GM18511 (cell line): ENCODE results near the gene ZDHHC14.
A peak's percentile ranks its signal among the peaks of the same experiment; 100 is the strongest.

Source experiments
- ATAC-seq: cut with Tn5 transposase; IDR thresholded peaks from one replicate; pipeline ENCODE4 v1.9.1; 2021; ENCODE audit warnings: mild to moderate bottlenecking, moderate library complexity; ENCODE audit not compliant: unreplicated experiment

Gene ZDHHC14

DNA sequence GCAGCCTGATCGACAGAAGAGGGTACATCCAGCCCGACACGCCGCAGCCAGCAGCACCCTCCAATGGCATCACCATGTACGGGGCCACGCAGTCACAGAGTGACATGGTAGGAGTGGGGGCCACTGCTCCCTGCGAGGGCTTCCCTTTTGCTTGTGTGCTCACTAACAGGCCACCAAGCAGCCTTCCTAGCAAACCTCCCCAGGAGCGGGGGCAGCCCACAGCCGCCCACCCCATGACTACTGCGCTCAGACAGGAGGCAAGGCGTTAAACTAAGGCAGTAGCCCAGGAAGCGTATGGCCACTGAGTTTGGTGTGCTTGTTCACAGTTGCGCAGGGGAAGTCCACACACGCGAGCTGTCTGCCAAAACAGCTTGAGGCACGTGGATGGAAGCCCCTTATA, 272.5 kb downstream of the ZDHHC14 start:
- no peak for ATAC-seq

DNA sequence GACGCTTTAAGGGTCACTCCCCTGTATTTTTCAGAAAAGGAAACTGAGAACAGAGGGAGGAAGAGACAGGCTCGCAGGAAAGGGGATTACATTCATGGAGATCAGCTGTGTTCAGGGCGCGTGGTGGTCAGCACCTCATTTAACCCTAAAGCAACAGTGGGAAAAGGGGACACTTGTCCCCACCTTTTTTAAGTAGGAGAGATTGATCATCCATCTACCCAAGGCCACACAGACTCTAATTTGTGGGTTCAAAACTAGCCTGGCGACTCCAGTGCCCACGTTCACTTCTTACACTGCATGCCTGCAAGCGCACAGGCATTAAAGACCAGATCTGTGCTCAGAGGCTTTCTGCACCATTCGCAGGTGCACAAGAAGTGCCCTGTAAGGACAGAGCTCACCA, 274.1 kb downstream of the ZDHHC14 start:
- ATAC-seq: no peak

DNA sequence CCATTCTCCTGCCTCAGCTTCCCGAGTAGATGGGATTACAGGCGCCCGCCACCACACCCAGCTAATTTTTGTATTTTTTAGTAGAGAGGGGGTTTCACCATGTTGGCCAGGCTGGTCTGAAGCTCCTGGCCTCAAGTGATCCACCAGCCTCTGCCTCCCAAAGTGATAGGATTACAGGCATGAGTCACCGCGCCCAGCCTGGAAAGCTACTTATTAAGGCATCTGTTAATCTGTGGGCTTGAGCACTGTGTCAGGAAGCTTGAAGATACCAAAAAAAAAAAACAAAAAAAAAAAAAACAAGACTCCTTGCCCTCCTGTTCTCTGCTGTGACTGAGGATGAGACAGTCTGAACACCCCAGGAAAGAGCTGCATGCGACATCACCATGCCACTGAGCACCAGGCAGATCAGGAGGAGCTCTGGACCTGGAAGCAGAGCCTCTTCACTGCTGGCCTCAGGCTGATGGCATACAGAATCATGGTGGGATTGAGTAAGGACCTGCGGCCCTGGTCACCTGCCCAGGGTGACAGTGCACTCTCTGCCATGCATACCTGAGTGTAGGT, 275.5 kb downstream of the ZDHHC14 start:
- no peak for ATAC-seq

DNA sequence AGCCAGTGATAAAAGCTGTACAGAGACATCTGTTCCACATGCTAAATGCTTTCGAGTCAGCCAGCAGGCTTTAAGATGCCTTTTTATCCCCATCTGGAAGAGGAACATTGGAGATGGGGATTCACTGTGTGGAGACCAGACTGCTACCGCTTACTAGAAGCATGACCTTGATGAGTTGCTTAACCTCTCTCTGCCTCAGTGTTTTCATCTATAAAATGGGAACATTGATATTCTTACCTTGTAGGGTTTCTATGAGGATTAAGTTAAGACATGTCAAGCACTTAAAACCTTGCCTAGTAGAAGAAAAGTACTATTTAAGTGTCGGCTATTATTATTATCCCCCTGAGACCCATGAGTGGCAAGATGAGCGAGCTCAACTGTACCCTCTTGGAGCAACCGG, 276.8 kb downstream of the ZDHHC14 start:
- ATAC-seq: no peak

DNA sequence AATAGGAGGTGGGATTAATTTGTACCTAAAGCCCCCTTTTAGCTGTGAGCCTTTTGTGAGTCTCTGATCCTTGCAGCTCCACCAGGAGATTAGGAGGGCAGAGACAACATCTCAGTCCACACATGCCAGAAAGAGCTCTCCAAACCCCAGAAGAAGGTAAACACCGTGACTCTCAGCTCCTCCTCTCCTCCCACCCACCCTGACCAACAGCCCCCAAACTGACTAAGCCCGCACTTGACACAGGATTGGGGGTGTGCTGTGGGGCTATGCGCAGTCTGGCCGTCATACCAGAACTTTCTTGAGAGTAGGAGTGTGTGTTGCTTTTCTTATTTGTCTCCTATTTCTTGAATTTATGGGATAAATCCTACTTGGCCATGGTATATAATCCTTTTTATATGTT, 277.3 kb downstream of the ZDHHC14 start:
- no peak for ATAC-seq

DNA sequence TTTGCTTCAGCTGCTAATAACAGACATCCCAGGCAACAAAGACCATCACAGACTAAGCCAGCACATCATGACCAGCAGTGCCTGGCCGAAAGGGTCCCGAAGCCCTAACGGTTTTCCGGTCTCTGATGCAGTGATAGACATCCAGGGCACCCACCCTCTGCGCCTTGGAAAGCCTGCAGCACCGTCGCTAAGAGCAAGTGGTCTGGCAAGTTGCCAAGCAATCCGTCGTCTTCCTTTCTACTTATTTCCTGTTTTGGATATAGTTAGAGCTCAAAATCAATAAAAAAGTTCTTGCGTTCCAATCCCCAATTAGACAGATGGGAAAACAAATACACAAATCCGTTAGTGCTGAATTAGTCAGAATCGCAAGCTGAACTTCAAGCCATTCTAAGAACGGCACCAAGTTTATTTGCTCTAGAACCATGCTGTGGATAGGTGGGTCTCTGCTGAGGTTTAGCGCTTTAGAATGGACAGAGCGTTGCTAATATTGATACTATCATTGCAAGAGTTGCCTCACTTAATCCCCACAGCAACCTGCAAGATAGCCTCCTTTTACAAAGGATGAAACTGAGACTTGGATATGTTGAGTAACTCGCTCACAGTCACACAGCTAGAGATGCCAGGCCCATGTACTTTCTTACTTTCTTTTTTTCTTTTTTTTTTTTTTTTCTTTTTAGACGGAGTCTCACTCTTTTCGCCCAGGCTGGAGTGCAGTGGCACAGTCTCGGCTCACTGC, 278.7 kb downstream of the ZDHHC14 start:
- no peak for ATAC-seq

DNA sequence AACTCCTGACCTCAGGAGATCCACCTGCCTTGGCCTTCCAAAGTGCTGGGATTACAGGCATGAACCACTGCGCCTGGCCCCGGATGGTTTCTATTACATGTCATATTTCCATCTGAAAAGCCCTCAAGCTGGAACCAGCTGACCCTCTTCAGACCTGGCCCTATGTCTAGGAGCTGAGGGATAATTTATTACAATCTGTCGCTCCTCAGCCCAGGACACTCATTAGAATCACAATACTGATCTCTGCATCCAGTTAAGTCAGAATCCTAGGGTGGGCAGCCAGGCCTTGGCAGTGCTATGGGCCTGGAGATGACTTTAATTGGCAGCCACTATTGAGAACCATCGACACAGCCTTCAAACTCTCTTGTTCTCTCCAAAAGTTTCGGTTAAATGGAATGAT, 279.4 kb downstream of the ZDHHC14 start:
- ATAC-seq: no peak

DNA sequence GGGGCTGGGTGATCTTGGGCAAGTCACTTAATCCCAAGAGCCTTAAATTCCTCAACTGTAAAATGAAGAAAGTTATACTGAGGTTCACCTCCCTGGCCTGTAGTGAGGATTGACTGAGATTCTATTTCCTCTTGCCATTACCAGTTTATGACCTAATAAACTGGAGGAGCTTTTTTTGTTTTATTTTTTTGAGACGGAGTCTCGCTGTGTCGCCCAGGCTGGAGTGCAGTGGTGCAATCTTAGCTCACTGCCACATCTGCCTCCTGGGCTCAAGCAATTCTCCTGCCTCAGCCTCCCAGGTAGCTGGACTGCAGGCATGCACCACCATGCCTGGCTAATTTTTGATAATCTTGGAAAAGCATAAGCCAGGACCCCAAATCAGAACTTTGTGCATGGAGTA, 280.7 kb downstream of the ZDHHC14 start:
- no peak for ATAC-seq

DNA sequence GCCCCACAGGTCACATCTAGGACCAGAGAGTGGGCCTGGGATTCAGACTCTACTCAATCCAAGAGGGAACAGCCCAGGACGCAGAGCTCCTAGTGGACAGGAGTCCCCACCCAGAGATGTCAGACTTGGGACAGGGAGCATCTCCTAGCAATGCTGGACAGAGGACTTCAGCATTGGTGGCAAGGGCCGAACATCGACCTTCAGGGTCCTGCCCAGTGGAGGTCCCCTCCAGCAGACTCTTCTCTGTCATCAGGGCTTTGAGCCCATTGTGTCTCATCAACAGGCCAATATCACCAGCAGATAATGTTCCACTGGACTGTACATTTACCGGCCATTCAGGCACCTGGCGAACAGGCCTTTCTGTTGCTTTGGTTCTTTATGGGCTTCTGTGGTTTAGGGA, 282.3 kb downstream of the ZDHHC14 start:
- no peak for ATAC-seq

DNA sequence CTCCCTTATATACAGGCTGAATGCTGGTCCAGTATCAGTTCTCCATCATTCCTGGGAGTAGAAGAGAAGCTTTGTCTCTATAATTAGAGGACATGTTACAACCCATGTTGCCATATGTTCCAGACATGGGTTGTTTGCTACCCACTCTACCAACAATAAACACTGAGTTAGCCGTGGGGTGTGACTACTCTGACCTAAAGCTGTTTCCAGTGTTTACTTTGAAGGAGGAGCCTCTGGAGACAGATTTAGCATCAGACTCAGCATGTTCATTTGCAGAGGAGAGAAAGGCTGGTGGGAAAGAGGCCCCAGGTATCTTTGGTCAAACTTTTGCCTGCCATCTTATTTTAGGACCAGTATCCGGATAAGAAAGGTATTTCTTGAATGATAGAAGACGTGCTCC, 284.2 kb downstream of the ZDHHC14 start:
- no peak for ATAC-seq

DNA sequence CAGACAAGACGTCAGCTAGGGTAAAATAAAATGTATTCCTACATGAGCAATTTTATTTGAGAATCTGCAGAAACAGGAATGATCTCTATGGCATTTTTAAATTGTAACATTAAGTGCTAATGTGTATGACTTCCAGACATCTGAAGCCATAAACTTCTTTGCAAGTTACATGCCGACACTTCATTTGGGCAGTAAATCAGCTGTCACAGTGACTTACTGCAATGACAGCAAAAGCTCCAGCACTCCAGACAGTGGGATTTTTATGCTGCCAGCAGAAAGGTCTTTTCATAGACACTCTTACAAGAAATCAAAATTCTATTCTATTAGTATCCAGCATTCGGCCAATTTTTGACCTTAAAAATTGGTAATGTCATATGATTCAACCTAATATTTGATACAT, 285.7 kb downstream of the ZDHHC14 start:
- no peak for ATAC-seq

DNA sequence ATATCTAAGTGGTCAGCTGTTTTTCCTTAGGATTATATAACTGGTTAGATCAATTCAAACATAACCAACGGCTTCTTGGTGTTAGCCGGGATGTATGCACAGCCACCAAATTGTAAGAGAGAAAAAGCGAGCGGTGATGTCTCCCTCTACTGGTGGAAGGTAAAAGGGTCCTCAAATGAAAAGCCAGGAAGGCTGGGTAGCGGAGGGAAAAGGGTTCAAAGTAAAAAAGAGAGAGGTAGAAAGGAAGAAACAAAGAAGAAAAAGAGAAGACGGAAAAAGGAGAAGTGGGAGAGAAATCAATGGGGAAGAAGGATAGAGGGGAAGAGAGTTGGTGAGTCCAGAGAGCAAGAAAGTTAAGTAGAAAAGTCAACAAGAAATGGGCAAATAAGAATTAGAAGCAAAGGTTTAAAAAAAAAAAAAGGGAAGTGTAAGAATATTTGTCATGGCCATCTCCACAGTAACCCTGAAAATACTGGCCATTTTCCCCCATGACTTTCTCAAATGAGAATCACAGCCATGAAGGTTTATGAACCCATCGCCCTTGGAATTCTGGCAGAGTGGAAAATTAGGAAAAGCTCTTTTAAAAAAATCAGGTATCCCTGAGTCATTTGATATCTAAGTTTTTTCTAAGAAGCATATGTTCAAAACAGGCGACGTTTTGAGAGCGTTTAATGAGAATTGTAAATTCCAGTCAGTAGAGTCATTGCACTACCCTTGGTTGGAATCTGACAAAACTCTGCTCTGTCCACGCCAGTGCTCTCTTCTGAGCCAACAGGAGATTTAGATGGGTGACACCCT, 286.4 kb downstream of the ZDHHC14 start:
- ATAC-seq: peak; percentile 63

DNA sequence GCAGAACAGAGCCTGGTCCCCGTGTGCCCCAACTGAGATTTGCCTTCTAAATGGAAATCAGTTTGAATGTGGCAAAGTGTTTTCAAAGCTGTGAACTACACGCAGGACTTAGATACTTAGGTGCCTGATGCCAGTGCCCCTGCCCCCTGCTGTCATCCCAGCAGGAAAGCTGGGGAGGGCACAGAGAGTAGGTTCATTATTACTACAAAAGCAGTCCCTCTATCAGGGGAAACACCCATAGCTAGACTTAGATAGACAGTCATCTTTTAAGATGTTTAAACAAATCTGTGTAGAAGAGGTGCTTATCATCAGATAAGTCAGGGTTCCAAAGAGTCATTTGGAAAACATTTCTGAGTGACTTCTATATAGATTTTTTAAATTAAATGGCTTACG, 287.0 kb downstream of the ZDHHC14 start:
- ATAC-seq: no peak

DNA sequence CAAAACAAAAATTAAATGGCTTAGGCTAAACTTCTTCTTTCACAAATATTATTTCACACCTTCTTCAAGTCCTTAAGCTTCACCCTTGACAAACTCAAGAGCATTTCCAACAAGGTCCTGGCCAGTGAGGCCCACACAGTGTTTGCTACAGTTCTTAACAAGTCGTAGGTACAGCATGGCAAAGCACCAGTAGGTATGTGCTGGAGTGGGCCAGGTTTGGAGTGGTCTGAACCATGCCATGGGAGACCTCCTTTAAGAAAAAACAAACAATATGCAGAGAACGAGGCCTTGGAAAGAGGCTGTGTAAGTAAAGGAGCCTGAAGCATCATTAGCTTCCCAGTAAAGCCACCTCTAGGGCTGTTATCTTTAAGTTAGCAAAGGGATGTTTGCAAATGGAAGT, 287.7 kb downstream of the ZDHHC14 start:
- no peak for ATAC-seq

DNA sequence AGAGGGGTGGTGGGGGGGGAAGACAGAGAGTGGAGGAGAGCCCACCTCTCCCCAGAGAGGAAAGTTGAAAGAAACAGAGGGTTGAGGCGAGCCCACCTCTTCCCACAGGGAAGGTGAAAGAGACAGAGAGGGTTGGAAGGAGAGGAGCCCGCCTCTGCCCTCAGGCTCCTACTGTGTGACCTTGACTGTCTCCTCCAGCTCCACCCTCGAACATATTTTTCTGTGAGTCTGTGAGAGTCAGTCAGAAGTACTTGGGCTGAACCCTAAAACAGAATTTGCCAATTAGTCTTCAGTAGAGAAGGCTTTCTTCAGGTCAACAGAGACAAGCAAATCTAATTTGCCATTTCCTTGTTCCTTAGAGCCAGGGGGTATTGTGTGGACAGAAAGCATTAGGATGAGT, 288.3 kb downstream of the ZDHHC14 start:
- ATAC-seq: no peak

DNA sequence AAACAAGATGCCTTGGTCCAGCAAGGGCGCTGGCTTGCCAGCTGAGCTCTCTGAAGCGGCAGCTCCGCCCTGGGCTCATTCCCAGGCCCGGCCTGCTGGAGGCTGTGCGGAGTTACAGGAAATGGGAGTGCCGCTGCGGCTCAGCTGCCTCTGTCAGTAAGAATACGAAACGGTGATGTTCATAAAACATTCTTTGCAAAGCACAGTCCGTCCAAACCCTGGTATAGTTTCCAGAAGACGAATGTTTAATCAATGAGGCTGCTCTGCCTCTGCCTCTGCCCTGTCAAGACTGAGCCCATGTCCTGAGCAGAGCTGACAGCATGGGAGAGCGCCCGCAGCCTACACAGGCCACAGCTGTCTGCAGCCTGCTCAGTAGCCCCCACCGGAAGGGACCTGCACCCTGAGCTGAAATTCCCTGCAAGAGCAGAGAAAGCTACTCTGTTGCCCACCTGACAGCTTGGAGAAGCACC, 288.8 kb downstream of the ZDHHC14 start:
- no peak for ATAC-seq

DNA sequence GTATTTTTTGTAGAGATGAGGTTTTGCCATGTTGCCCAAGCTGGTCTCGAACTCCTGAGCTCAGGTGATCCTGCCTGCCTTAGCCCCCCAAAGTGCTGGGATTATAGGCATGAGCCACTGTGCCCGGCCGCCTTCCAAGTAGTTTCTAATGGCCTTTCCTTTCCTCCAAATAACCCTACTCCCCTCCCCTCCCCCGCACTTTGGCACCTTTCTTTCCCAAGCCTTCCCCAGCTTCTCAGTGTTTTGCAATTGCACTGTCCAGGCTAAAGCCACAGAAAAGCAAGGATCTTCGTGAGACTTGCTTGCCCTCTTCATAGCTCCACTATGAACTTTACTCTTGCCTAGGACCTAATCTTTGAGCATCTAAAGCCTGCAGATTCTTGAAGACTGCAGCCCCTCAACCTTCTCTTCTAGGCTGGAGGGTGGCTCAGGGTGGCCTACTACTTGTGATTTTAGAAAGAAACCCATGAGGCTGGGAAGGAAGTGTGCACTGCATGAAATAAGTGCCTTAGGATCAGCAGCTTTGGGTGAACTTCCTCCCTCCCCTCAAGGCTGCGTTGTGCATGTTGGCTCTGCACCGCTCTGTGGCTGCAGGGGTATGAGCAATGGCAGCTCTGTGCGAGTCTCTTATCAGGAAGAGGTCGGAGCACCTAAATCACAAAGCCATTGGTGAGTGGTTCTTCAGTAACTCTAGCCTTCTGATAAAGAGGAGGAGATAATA, 289.6 kb downstream of the ZDHHC14 start:
- no peak for ATAC-seq

DNA sequence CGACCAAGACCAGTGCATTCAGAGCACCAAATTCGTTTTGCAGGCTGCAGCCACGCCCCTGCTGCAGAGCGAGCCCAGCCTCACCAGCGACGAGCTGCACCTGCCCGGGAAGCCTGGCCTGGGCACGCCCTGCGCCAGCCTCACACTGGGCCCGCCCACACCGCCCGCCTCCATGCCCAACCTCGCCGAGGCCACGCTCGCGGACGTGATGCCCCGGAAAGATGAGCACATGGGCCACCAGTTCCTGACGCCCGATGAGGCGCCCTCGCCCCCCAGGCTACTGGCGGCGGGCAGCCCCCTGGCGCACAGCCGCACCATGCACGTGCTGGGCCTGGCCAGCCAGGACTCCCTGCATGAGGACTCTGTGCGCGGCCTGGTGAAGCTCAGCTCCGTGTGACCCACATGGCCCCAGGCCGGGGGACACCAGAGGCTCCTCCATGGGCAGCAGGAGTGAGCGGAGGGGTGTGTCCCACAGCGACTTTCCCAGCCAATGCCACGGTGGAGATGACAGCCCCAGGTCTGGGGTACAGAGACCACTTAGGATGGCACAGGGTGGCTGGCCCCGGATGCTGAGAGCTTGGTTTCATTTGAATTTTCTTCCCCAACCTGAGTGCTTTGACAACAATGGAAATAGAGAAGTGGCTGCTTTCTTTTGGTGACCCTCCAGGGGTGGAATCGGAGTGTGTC, 291.9 kb downstream of the ZDHHC14 start:
- ATAC-seq: no peak

DNA sequence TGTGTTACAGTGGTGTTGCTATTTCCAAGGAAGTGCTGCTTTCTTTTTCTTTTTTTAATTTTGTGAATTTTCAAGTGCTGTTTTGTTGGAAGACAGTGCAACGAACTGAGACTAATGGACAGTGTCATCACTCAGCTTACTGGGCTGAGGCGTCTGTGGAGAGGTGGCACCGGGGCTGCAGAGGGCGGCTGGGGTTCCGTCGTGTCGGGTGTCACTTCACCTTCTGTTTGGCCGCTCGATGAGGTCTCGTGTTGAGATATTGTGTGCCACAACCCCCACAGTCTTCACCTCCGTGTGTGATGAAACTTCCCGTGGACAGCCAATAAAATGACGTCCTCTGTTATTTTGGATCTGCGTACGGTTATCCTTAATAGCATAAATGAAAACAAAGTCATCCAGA, 292.6 kb downstream of the ZDHHC14 start:
- ATAC-seq: no peak

DNA sequence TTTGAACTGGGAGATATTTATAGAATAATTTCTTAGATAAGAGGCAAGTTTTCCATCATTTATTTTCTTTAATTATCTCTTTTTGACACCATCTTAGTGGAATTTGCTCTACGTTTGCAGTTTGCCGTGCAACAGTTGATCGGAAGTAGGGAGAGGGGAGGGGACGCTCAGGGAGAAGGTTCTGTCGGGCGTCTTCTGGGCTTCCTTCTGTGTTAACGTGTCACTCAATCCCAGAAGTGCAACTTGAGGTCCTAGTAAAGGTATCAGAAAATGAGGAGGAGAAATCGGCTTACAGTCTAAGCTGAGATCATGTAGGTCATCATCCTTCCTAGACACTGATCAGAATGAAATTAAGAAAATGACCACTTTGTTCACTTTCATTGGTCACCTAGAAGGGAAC, 293.1 kb downstream of the ZDHHC14 start:
- ATAC-seq: no peak

DNA sequence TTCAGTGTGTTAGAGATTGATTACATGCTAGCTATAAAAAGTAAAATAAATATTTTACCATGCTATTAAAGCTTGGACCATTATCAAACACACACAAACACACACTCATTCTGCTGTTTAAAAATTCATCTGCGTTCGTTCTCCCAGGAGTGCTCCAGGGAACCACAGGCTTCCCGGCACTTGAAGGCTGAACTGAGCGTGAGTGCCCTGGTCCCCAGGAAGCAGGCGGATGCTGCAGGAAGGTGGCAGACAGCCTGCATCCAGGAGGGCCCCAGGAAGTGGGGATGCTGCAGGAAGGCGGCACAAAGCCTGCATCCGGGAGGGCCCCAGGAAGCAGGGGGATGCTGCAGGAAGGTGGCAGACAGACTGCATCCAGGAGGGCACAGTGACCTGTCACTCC, 294.8 kb downstream of the ZDHHC14 start:
- ATAC-seq: no peak
